IPS-NIHi11 (cell line): Measurements from ENCODE around the gene ANOS1.
"Not testable (repeated sequence)": the region's sequence is repeated elsewhere in the genome, so short reads cannot be mapped to it uniquely, and the experiment has no call there.

Experiments used
- DNase-seq: peaks from one replicate; pipeline ENCODE4 v3.0.0; 2012; ENCODE audit warnings: mixed read lengths, low spot score

The ANOS1 gene

DNA sequence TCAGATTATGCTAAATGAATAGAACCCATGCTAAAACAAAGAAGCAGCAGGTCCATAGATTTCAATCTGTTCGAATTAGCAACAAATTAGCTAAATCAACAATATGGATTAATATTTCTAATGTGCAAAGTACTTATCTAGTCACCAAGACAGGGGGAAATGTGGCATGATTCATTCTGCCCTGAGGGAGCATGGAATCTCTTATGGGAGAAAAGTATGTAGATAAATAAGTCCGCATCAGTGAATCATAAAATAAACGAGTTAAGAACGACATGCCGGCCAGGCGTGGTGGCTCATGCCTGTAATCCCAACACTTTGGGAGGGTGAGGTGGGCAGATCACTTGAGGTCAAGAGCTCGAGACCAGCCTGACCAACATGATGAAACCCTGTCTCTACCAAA is 102.1 kb downstream of the ANOS1 start:
- no peak for DNase-seq

- no peak for DNase-seq
These were observed 104.1 kb downstream of the ANOS1 start for GRCh38 chrX:8627796-8628195.

DNA sequence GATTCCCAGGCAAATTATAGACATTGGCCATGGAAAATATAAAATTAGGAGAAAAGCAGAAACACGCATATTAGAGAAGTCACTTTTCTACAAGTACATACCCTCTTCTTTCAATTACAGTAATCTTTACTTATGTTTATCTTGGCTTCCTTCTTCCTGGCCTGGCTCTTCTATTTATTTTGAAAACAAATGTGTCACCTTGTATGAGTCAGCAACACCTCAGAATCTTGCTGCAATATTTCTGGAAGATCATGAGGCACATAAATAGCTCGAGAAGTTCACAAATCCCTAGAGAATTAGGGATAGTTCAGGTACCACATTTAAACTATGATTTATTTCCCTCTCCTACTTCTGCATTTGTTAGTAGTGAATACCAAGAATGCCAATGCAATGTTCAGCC is 124.6 kb downstream of the ANOS1 start:
- no peak for DNase-seq

- no peak for DNase-seq
These were observed 127.8 kb downstream of the ANOS1 start for GRCh38 chrX:8604131-8604530.

GRCh38 chrX:8591501-8591900 is 140.4 kb downstream of the ANOS1 start:
- no peak for DNase-seq

- DNase-seq, result no peak
These were observed 145.0 kb downstream of the ANOS1 start for GRCh38 chrX:8586953-8587352.

GRCh38 chrX:8579602-8580001 is 152.3 kb downstream of the ANOS1 start:
- DNase-seq, result no peak

DNA sequence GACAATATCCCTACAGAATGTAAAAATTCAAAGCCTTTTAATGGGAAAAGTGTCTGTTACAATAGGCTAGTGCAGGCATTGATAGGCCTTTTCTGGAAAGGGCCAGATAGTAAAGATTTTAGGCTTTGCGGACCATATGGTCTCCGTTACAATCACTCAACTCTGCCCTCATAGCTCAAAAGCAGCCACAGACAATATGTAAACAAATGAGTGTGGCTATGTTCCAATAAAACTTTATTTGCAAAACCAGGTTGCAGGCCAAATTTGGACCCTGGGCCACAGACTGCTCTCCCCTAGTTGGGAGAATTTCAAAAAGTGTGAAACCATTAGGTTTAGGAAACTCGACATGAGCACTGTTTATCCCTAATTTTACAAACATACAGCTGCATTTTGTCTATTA is 155.1 kb downstream of the ANOS1 start:
- no peak for DNase-seq

DNA sequence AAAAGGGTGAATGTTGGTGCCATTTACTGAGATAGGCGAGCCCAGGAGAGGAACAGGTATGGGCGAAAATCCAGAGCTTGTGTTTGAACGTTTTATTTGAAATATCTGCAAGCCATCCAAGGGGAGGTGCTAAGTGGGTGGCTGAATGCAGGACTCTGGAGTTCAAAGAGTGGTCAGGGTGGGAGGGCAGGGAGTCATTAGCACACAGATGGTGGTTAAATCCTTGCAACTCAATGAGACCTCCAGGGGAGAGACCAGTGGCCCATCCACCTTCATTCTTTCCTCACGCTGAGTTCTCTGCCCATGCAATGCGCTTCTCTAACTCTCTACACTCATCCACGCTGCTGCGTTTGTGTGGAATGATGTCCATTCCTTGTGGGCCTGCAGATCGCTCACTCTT is 166.2 kb downstream of the ANOS1 start:
- DNase-seq, result no peak

- no peak for DNase-seq
These were observed 183.5 kb downstream of the ANOS1 start for GRCh38 chrX:8548446-8548845.

DNA sequence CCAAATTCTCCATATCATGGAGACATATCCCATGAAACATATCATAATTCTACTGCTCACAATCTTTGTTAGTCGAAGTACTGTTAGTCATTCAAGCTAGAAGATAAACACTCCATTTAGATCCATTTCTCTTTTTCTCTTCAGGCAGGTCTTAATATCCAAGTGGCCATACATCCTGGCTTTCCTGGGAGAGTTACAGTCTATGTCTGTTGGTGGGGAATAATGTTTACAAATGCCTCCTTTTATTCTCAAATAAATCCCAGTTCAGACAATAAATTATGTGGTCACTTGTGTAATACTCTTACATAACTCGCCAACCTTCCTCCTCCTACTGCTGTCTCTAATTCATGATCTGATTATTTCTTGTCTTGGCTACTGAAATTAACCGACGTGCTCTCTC is 185.2 kb downstream of the ANOS1 start:
- no peak for DNase-seq

GRCh38 chrX:8520791-8521190 is 211.1 kb downstream of the ANOS1 start:
- no peak for DNase-seq

- DNase-seq, result no peak
These were observed 211.8 kb downstream of the ANOS1 start for GRCh38 chrX:8520178-8520577.

DNA sequence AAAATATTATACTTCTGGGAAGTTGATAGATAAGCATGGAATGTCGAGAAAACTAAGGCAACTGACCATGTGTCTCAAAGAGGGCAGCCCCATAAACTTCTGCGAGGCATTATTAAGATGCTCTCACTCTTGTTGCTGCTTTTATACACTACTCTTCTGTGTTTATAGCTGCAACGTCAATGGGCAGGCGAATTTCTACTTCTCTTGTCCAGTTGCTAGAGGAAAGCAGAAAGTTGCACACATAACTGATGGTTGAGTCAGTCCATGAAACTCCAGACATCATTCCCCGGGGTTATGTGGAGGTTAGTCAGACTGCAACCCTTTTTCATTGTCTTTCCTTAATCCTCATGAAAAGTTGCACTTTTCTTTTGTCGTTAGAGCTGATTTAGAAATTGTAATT is 227.5 kb downstream of the ANOS1 start:
- no peak for DNase-seq

- DNase-seq, result not testable (repeated sequence)
These were observed 229.8 kb downstream of the ANOS1 start for GRCh38 chrX:8502101-8502500.

- no peak for DNase-seq
These were observed 231.7 kb downstream of the ANOS1 start for GRCh38 chrX:8500203-8500602.

GRCh38 chrX:8495036-8495435 is 236.9 kb downstream of the ANOS1 start:
- DNase-seq, result not testable (repeated sequence)

DNA sequence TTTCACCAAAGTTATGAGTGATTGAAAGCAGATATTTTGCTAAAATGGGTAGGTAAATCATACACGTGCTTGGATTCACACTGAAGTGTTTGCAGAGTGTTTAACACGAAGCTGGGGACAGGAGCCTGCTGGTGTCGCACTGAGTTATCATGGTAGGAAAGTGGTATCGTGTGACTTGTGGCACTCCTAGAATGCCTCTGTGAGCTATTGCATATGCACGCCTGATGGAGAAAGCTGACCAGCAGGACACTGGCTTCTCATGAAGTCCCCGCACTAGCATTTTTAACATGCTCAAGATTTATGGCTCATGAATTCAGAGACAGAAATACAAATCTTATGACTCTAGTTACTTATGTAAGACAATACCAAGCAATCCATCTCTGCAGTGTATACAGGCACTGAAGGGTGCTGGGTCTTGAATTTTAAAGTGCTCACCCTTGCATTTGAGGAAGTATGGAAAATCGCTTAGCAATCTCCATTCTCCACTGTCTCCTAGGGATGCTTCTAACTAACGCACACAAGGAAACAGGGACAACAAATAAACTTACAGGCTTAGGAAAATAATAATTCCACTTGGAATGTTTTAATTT is 247.5 kb downstream of the ANOS1 start:
- DNase-seq, result no peak
